ENCODE data around the gene PRSS2. TPM values are rescaled to one million over a fixed set of nuclear protein-coding genes. Genes with fewer than 3 reads are reported as not detected.

The PRSS2 gene
- total RNA-seq, 1 donor from 2014 or later = not detected

DNA sequence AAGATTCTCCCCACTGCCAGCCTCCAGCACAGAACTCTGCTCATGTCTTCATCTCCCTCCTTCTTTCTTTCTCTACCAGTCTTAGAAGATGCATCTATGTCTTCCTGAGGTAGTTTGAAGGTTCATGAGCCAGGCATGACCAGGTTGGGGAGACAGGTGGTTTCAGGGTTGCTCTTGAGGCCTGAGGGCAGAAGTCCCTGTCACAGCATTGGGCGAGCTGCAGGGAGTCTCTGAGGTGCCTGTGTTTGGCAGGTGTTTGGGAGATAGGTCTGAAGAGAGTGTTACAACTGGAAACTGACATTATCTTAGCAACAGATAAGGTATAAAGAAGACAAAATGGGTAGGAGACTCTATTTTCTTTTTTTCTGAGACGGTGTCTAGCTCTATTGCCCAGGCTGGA, 18.7 kb downstream of the PRSS2 start:
- Mint-ChIP-seq H3K27me3 (no peaks in the 10 kb centered on the region), H3K27ac (peak overlapping the region; percentile 47), H3K4me3 (no peak overlapping the region), H3K4me1 (peaks cover 69% of the 10 kb centered on the region), H3K9me3 (no peaks in the 10 kb centered on the region), H3K36me3 (ENCODE audit: low read depth) (no peaks in the 10 kb centered on the region)
- ATAC-seq (ENCODE audit: low read depth) = no peak
- ChIA-PET POLR2A (interaction anchor here (8.2 to 20.4 kb wide), 2 partner anchors 8 to 20 kb away, joined by 325 to 1916 read pairs; no protein-coding TSS in a partner anchor), CTCF (interaction anchor here (1.1 to 21.3 kb wide), 3 partner anchors 20 to 160 kb away, joined by 3 to 571 read pairs (median 8); no protein-coding TSS in a partner anchor)
- intact Hi-C loops (cut with micrococcal nuclease) = no loop called here
- DNase-seq = no peak
- TF ChIP-seq, protein P1, sequence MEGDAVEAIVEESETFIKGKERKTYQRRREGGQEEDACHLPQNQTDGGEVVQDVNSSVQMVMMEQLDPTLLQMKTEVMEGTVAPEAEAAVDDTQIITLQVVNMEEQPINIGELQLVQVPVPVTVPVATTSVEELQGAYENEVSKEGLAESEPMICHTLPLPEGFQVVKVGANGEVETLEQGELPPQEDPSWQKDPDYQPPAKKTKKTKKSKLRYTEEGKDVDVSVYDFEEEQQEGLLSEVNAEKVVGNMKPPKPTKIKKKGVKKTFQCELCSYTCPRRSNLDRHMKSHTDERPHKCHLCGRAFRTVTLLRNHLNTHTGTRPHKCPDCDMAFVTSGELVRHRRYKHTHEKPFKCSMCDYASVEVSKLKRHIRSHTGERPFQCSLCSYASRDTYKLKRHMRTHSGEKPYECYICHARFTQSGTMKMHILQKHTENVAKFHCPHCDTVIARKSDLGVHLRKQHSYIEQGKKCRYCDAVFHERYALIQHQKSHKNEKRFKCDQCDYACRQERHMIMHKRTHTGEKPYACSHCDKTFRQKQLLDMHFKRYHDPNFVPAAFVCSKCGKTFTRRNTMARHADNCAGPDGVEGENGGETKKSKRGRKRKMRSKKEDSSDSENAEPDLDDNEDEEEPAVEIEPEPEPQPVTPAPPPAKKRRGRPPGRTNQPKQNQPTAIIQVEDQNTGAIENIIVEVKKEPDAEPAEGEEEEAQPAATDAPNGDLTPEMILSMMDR (IDR thresholded peaks at IDR 0.05) = no peak

DNA sequence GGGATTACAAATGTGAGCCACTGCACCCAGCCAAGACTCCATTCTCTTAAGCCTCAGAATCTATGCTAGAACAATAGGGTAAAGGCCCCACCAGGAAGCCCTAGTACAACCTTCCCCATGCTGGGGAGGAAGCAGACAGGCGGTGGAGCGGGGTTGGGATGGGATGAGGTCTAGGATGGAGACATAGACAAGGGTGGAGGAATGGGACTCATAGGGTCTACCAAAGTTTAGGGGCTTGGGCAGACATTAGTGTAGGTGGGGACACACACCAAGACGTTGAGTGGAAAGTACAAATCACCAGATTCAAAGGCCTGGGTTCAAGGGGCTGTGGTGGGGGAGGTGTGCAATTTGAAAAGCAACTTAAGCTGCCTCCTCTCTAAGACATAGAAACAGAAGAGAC, 19.3 kb downstream of the PRSS2 start:
- H3K9me3 Mint-ChIP-seq = no peaks in the 10 kb centered on the region
- H3K4me3 Mint-ChIP-seq = no peak overlapping the region
- ChIA-PET CTCF (interaction anchor here (2.8 to 21.3 kb wide), 2 partner anchors 20 to 158 kb away, joined by 11 to 571 read pairs; no protein-coding TSS in a partner anchor), POLR2A (interaction anchor here (20.4 kb wide), 1 partner anchor 19 kb away, joined by 1916 read pairs; no protein-coding TSS in a partner anchor)
- H3K36me3 Mint-ChIP-seq (ENCODE audit: low read depth) = no peaks in the 10 kb centered on the region
- peaks cover 75% of the 10 kb centered on the region for H3K4me1 Mint-ChIP-seq
- no peak for ATAC-seq (ENCODE audit: low read depth)
- DNase-seq = no peak
- intact Hi-C loops (cut with micrococcal nuclease) = no loop called here
- TF ChIP-seq, protein P1 (IDR thresholded peaks at IDR 0.05) = no peak
- no peak overlapping the region for H3K27ac Mint-ChIP-seq
- H3K27me3 Mint-ChIP-seq = no peaks in the 10 kb centered on the region

DNA sequence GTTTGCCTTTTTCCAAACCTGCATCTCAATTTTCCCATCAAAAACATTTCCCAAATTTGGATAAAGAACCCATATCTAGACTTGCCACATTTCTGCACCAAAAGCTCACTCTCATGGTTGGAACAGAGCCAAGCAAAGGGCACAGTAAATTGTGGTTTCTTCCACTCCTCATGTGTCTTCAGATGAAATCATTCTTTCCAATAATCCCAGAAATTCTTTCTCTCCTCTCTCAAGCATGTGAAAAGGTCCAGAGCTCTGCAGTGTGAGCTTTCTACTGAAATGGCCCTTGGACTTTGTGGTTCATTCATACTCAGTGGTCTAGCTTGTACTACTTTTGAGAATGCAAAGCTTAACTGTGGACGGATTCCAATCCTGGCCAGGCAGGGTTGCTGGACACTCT, 19.8 kb downstream of the PRSS2 start:
- Mint-ChIP-seq H3K27ac (no peak overlapping the region), H3K27me3 (no peaks in the 10 kb centered on the region), H3K4me1 (peaks cover 78% of the 10 kb centered on the region), H3K4me3 (no peak overlapping the region), H3K9me3 (no peaks in the 10 kb centered on the region), H3K36me3 (ENCODE audit: low read depth) (peaks cover under 1% of the 10 kb centered on the region)
- POLR2A ChIA-PET = interaction anchor here (20.4 kb wide), 1 partner anchor 19 kb away, joined by 1916 read pairs; no protein-coding TSS in a partner anchor
- TF ChIP-seq, protein P1 (IDR thresholded peaks at IDR 0.05) = no peak
- ATAC-seq (ENCODE audit: low read depth) (no peak), DNase-seq (no peak)
- intact Hi-C loops (cut with micrococcal nuclease) = no loop called here
- CTCF ChIA-PET = interaction anchor here (2.8 to 21.3 kb wide), 2 partner anchors 19 to 158 kb away, joined by 11 to 571 read pairs; no protein-coding TSS in a partner anchor

DNA sequence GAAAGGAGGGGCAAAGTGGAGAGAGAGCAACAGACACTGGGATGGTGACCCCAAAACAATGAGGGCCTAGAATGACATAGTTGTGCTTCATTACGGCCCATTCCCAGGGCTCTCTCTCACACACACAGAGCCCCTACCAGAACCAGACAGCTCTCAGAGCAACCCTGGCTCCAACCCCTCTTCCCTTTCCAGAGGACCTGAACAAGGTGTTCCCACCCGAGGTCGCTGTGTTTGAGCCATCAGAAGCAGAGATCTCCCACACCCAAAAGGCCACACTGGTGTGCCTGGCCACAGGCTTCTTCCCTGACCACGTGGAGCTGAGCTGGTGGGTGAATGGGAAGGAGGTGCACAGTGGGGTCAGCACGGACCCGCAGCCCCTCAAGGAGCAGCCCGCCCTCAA, 20.7 kb downstream of the PRSS2 start:
- H3K36me3 Mint-ChIP-seq (ENCODE audit: low read depth) = peaks cover 7% of the 10 kb centered on the region
- H3K9me3 Mint-ChIP-seq = no peaks in the 10 kb centered on the region
- TF ChIP-seq, protein P1 (IDR thresholded peaks at IDR 0.05) = no peak
- no peaks in the 10 kb centered on the region for H3K27me3 Mint-ChIP-seq
- no peak overlapping the region for H3K27ac Mint-ChIP-seq
- intact Hi-C loops (cut with micrococcal nuclease) = no loop called here
- no peak for DNase-seq
- CTCF ChIA-PET = interaction anchor here (2.8 to 21.3 kb wide), 3 partner anchors 6 to 159 kb away, joined by 11 to 571 read pairs (median 109); no protein-coding TSS in a partner anchor
- peaks cover 84% of the 10 kb centered on the region for H3K4me1 Mint-ChIP-seq
- POLR2A ChIA-PET = interaction anchor here (3.0 to 20.4 kb wide), 2 partner anchors 9 to 18 kb away, joined by 14 to 1916 read pairs; no protein-coding TSS in a partner anchor
- ATAC-seq (ENCODE audit: low read depth) = no peak
- no peak overlapping the region for H3K4me3 Mint-ChIP-seq

DNA sequence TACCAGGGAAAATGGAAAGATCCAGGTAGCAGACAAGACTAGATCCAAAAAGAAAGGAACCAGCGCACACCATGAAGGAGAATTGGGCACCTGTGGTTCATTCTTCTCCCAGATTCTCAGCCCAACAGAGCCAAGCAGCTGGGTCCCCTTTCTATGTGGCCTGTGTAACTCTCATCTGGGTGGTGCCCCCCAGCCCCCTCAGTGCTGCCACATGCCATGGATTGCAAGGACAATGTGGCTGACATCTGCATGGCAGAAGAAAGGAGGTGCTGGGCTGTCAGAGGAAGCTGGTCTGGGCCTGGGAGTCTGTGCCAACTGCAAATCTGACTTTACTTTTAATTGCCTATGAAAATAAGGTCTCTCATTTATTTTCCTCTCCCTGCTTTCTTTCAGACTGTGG, 21.4 kb downstream of the PRSS2 start:
- DNase-seq (no peak), ATAC-seq (ENCODE audit: low read depth) (no peak)
- Mint-ChIP-seq H3K9me3 (no peaks in the 10 kb centered on the region), H3K4me1 (peaks cover 84% of the 10 kb centered on the region), H3K36me3 (ENCODE audit: low read depth) (peaks cover 10% of the 10 kb centered on the region), H3K27ac (peak overlapping the region; percentile 99), H3K4me3 (no peak overlapping the region), H3K27me3 (no peaks in the 10 kb centered on the region)
- TF ChIP-seq, protein P1 (IDR thresholded peaks at IDR 0.05) = no peak
- intact Hi-C loops (cut with micrococcal nuclease) = no loop called here
- ChIA-PET CTCF (interaction anchor here (2.8 to 21.3 kb wide), 3 partner anchors 7 to 160 kb away, joined by 11 to 571 read pairs (median 109); no protein-coding TSS in a partner anchor), POLR2A (interaction anchor here (1.3 to 20.4 kb wide), 3 partner anchors 9 to 223 kb away, joined by 3 to 1916 read pairs (median 14); no protein-coding TSS in a partner anchor)
